HG03175 (cell line): ENCODE data around the gene TTC1.
"Not testable (repeated sequence)": the region's sequence is repeated elsewhere in the genome, so short reads cannot be mapped to it uniquely, and the experiment has no call there.

ENCODE experiments used
- ATAC-seq: cut with Tn5 transposase; IDR thresholded peaks from one replicate; pipeline ENCODE4 v1.9.1; 2021; ENCODE audit warnings: mild to moderate bottlenecking, moderate library complexity; ENCODE audit not compliant: unreplicated experiment

Gene TTC1

GRCh38 chr5:160036884-160037283 lies 27.9 kb downstream of the TTC1 start:
- no peak for ATAC-seq

GRCh38 chr5:160039810-160040470 lies 31.0 kb downstream of the TTC1 start:
- ATAC-seq = no peak

GRCh38 chr5:160040471-160040835 lies 31.5 kb downstream of the TTC1 start:
- ATAC-seq = no peak

GRCh38 chr5:160042671-160043070 lies 33.7 kb downstream of the TTC1 start:
- ATAC-seq = no peak

- no peak for ATAC-seq
These were observed 35.5 kb downstream of the TTC1 start for GRCh38 chr5:160044391-160044804.

- no peak for ATAC-seq
These were observed 36.0 kb downstream of the TTC1 start for GRCh38 chr5:160044967-160045366.

- ATAC-seq = no peak
These were observed 38.5 kb downstream of the TTC1 start for GRCh38 chr5:160047423-160047822.

GRCh38 chr5:160048131-160048530 lies 39.2 kb downstream of the TTC1 start:
- ATAC-seq = no peak

- ATAC-seq = no peak
These were observed 40.2 kb downstream of the TTC1 start for GRCh38 chr5:160049099-160049498.

GRCh38 chr5:160054047-160054446 lies 45.1 kb downstream of the TTC1 start:
- ATAC-seq = no peak

- no peak for ATAC-seq
These were observed 45.9 kb downstream of the TTC1 start for GRCh38 chr5:160054831-160055230.

GRCh38 chr5:160057256-160057655 lies 48.3 kb downstream of the TTC1 start:
- ATAC-seq = no peak

GRCh38 chr5:160060001-160060400 lies 51.1 kb downstream of the TTC1 start:
- no peak for ATAC-seq

GRCh38 chr5:160061770-160062169 lies 52.8 kb downstream of the TTC1 start:
- ATAC-seq = no peak

- no peak for ATAC-seq
These were observed 55.5 kb downstream of the TTC1 start for GRCh38 chr5:160064417-160064810.

GRCh38 chr5:160064995-160065614 lies 56.2 kb downstream of the TTC1 start:
- no peak for ATAC-seq

- not testable (repeated sequence) for ATAC-seq
These were observed 60.2 kb downstream of the TTC1 start for GRCh38 chr5:160069120-160069519.

GRCh38 chr5:160071516-160071915 lies 62.6 kb downstream of the TTC1 start:
- ATAC-seq = no peak

GRCh38 chr5:160071916-160072315 lies 63.0 kb downstream of the TTC1 start:
- ATAC-seq = no peak

- no peak for ATAC-seq
These were observed 66.1 kb downstream of the TTC1 start for GRCh38 chr5:160075073-160075472.

GRCh38 chr5:160076997-160077396 lies 68.1 kb downstream of the TTC1 start:
- no peak for ATAC-seq

GRCh38 chr5:160079753-160080152 lies 70.8 kb downstream of the TTC1 start:
- no peak for ATAC-seq

GRCh38 chr5:160081495-160081894 lies 72.6 kb downstream of the TTC1 start:
- ATAC-seq = no peak
